Stimulated activated CD4-positive, alpha-beta T cell treated with anti-CD3 and anti-CD28 coated beads, Interleukin-1b, Interleukin-23, amount 100 ng/mL, for 4 hours (primary cell): ENCODE data around the gene EXO1.
"Not testable (repeated sequence)": the region's sequence is repeated elsewhere in the genome, so short reads cannot be mapped to it uniquely, and the experiment has no call there.

Experiments
- DNase-seq, 2 donors: peaks; one replicate each; pipeline ENCODE4 v3.0.0-alpha.2; 2020; ENCODE audit warnings: low read depth in 2 of 2

The EXO1 gene

DNA sequence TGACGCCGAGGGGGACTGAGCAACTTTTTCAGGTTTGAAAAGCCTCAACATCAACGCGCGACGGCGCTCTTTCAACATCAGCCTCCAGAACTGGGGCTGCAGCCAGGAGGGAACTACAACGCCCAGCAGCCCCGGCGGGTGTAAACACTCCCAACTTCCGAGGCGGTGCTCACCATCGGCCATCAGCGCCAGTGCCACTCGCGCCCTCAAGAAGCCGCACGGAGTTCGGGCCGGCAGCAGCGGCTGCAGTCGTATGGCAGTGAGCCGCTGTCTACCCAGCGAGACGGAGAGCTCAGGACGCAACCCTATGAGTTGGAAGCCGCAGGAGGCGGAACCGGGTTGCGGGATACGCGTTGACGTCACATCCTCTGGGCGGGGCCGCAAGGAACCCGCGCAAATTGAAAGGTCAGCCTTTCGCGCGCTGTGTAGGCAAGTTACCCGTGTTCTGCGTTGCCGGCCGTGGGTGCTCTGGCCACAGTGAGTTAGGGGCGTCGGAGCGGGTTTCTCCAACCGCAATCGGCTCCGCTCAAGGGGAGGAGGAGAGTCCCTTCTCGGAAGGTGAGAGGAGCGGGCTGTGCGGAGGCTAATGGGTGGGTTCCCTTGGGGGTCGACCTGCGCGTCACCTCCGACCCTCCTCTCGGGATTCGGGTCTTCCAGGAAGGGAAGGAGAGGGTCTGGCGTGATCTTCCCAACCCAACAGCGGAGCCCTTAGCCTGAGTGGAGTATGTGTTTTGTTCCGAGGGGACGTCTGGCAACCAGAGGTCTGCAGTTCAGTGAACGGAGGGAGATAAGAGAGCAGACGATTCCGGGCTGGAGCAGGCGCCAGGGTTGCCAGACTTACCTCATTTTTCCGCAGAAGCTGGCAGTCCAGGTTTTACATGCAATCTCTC, at the start of gene EXO1:
TSS of gene EXO1 (plus strand) at position 409 of the 890 bp plus-strand sequence. CDS start 2,222 bp downstream, outside the sequence.
- peak; percentile 73 to 79 for DNase-seq

DNA sequence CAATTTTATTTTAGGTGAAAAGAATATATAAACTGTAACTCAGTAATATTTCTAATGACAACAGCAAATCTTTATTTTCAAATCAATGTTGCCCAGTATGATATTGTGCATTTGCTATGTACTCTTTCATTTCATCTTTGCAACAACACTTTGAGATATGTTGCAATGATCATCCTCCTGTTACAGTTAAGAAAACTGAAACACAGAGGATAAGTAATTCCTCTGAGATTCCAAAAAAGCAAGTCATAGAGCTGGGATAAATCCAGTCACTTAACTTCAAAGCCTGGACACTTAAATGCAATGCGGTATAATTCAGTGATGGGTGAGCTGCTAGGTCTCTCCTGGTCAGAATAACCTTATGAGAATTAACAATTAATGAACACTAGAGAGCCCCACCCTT, 48.6 kb upstream of the EXO1 start:
- DNase-seq = no peak

DNA sequence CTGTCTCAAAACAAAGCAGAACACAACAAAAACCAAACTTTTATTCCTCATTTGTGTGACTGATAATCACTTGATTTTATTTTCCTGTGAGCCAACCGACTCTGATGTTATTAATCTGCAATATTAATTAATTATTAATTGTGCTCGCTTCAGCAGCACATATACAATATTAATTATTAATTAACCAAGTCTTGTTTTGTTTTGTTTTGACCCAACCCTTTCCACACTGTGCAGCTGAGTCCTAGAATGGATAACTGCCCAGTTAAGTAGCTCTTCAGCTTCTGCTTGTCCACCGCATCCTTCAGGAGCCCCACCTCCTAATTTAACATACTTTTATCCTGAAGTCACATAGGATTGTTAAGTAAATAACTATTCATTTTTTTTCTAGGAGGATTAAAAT, 47.4 kb upstream of the EXO1 start:
- no peak for DNase-seq

DNA sequence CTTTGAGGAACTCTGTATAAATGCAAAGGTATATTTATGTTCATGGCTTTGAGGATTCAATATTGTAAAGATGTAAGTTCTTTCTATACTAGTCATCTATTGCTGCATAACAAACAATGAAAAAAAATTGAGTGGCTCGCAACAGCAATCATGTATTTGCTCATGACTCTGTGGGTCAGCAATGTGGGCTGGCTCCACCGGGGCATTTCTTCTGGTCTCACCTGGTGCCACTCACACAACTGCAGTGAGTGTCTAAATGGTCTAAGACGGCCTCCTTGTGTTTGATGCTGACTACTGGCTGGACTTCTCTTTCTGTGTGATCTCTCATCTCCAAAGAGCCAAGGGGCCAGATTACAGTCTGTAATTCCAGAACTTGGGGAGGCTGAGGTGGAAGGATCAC, 45.1 kb upstream of the EXO1 start:
- DNase-seq = no peak

DNA sequence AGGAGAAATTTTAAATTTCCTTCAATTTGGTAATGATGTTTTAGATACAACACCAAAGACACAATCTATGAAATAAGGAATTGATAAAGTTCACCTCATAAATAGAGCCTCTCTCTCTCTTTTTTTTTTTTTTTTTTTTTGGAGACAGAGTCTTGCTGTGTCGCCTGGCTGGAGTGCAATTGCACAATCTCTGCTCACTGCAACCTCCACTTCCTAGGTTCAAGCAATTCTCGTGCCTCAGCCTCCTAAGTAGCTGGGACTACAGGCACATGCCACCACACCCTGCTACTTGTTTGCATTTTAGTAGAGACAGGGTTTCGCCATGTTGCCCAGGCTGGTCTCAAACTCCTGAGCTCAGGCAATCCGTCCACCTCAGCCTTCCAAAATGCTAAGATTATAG, 43.3 kb upstream of the EXO1 start:
- DNase-seq = not testable (repeated sequence)

DNA sequence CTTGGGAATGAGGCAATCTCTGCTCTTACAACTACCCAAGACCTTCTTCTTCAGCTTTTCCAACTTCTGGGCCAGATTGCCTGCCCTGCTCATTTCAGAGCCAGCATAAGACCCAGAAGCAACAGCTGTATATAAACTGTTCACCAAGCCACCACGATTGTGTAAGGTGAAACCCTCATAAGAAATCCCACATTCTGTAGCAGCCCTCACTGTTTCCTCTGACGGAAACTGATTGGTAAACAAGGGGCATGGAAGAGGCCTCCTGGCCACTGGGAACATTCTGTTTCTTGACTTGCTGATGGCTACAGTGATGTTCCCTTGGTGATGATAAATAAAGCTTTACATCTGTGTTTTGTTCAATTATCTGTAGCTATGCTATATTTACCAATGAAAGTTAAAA, 39.7 kb upstream of the EXO1 start:
- no peak for DNase-seq

DNA sequence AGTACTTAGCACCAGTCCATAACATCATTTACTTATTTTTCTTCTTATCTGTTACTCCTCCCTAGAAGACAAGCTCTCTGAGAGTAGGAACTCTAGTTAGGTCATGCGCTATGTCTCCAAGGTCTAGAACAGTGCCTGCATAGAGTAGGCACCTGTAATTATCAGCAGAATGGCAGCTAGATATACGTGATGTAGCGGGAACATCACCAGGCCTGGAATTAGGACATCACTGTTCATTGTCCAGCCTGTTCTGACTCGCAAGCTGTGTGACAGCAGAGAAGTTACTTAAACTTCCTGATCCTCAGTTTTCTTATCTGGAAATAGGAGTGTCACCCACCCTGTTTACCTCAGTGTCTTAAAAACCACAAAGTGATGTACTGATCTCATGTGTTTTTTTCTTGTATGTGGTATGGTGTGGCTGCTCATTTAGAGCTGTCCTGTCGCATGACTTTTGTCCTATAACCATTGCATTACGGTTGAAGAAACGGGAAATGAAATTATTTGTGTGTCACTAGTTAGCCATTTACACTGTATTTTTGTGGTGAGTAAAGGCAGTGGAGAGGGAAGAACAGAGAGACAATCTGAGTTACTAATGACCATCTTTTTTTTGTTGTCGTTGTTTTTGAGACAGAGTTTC, 37.1 kb upstream of the EXO1 start:
- DNase-seq = no peak

DNA sequence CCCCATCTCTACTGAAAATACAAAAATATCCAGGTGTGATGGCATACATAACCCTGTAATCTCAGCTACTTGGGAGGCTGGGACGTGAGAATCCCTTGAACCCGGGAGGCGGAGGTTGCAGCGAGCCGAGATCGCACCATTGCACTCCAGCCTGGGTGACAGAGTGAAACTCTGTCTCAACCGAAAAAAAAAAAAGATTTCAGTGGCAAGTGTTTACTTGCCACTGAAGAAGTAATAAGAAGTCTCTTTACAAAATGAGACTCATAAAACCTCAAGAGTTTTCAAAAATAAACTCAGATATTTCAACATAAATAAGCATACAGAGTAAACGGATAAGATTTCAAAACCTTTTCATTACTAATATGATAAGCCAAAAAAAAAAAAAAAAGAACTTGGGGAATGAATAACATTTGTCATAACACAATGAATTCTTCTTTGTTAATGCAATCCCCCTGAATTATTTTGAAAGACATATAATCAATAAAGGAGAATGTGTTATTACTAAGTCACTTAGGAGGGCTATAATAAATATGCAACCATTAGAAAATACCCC, 34.2 kb upstream of the EXO1 start:
- no peak for DNase-seq

DNA sequence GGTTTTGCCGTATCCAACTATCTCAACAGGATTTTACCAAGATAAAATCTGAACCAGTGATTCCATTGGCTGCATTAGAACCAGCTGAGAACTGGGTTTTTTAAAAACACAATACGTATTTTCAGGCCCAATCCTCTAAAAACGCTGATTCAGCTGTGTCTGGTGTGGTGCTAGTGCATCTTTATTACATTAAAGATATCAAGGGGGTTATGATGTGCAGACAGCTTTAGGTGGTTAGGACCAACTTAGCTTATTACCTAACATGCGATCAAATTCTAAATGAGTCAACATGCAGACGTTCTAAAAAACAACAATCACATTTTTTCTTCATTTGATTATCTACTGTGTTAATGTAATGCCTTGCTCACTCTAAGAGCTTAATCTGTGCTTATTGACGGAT, 32.0 kb upstream of the EXO1 start:
- DNase-seq = no peak

DNA sequence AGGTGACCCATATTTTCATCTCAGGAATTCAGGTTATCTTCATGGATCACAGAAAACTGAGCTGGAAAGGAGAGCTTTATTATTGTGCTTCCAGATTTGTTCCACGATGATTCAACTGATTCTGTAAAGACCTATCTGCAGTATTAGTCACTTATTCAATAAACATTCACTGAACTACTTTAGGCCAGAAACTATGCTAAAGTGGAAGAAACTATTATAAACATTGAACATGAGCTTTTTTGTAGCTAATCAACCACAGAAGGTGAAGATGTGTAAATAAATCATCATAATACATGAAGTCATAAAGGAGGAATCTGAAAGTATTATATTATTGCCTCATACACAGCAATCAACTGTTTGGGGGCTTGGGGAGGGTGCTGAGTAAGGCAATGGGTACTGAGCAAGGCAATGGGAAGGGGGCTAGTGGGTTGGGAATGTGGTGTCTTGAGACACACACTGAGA, 30.6 kb upstream of the EXO1 start:
- DNase-seq = no peak

DNA sequence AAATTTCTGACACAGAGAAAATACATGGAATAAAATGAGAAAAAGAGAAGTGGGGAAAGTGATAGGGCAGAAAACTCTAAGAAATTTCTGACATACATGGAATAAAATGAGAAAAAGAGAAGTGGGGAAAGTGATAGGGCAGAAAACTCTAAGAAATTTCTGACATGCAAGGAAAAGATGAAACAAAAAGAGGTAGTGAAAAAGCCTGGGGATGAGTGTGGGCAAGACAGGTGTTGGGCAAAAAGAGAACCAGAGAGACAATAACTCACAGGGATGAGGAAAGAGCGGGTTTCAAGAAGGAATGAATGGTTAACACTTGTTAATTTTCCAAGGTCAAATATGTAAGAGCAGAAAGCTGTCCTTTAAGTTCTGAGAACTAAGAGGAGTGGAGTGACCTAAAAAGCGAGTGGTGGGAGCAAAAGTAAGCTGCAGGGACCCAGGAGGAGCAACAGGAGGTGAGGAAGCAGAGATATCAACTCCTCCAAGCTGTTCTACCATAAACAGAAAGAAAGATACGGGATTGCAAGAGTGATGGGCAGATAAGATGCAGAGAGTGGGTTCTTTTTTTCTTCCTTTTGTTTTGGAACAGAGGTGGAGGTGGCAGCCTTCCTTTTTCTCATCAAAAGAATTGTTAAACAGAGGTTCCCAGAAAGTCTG, 29.9 kb upstream of the EXO1 start:
- DNase-seq = no peak

DNA sequence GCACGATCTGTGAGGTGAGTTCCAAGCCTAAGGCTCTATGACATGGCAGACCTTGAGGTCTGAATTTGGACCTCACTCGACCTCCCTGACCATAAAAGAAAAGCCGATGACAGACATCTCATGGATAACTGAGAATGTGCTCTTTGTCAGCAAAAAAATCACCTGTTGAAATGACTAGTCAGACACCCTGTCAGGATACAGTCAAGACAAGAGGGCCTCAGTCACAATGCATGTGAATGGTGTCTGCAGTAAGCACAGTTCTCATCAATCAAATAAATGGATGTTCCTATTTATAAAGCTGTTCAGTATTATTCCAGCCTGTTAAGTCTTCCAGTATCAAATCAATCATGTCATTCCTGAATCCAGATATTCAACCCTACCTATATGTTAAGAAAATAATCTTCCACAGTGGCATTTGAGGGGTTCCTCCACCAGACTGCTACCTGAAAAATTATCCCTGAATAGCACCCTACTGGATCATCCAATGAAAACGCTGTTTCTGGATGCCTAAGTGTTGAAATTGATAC, 28.6 kb upstream of the EXO1 start:
- no peak for DNase-seq

DNA sequence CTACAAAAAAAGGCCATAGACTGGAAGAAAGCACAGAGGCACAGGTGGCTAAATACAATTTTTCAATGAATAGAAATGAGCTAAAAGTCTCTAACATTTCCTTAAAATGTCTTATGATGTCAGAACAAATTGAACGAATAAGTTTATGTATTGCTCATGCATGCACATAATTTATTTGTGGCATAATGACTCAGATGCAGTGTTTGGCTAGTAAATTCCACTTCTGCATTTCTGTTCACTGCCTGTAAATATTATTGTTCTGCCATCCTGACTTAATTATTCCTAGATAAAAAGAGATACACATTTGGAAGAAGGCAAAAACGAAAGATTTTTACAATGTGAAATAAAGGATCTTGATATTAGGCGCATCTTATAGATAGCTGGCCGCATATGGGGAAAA, 26.6 kb upstream of the EXO1 start:
- DNase-seq = no peak

DNA sequence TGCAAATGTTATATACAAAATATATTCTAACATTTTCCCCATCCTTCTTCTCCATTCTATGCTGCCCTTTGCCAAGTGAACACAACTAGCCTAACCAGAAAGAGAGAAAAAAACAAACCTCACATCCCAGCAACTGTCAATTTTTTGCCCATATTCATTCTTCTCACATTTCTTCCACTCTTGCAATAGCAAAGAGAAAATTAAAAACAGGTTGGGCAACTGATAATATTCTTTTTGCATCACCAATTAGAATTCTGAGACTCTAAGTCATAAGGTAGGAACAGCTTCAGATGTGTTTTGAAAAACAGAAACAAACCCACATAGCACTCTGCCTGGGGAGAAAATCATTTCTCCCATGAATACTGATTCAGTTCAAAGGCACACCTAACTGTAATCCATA, 25.2 kb upstream of the EXO1 start:
- DNase-seq = no peak

DNA sequence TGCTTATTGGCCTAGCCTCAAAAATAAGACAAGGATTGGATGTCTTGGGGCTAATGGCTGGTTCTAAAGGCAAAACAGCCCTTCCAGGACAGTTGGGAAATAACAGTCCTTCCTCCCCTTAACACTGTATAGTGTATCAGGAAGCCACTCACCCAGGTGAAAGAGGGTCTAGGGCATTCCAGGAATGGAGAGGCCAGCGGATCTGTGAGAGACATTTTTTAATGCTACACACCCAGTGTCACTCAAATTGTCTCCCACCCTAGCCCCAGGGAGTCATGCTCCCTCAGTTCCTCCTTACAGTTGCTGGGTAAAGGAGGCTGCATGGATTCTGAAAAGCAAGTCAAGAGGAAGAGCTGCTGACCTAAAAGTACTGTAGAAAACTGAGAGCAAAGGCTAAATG, 24.1 kb upstream of the EXO1 start:
- DNase-seq = no peak

DNA sequence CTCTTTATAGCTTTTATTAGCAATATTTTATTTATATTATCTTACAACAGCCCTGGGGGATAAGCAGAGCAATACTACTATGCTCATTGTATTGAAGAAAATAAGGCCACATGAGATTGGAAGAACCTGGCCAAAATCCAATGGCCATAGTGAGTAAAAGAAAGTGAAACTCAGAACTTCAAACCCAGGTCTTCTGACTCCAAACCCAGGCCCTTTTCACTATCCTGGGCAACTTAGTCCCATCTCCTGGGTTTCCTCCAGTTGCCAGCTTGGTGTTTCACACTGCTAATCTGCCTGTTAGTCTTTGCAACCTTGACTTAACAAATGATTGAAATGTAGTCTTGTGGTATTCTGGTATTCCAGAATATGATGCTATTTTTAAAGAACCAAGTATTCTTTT, 22.4 kb upstream of the EXO1 start:
- DNase-seq = no peak

DNA sequence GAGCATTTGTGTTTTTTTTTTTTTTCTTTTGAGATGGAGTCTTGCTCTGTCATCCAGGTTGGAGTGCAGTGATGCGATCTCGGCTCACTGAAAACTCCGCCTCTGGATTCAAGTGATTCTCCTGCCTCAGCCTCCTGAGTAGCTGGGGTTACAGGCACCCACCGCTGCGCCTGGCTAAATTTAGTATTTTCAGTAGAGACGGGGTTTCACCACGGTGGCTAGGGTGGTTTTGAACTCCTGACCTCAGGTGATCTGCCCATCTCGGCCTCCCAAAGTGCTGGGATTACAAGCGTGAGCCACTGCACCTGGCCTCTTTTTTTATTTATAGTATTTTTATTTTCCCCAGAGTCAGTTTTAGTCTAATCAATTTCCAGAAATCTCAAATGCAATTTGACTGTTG, 21.4 kb upstream of the EXO1 start:
- DNase-seq = not testable (repeated sequence)

DNA sequence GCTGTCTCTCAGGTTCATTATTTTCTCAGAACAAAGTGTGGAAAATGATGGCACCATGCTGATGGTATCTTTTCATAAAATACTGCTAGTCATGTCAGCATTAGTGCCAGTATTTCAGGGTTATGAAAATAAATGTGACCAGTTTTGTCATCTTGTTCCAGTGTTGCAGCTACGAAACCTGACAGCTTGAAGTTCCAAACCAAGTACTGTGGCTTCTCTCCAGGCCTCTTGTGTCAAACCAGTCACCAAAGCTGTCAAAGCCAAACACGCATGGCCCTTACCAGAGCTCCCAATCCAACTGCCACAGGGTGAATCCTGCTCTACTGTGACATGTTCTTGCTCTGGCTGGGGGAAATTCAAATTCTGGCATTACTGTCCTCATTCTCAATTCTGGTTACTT, 20.7 kb upstream of the EXO1 start:
- DNase-seq = no peak

DNA sequence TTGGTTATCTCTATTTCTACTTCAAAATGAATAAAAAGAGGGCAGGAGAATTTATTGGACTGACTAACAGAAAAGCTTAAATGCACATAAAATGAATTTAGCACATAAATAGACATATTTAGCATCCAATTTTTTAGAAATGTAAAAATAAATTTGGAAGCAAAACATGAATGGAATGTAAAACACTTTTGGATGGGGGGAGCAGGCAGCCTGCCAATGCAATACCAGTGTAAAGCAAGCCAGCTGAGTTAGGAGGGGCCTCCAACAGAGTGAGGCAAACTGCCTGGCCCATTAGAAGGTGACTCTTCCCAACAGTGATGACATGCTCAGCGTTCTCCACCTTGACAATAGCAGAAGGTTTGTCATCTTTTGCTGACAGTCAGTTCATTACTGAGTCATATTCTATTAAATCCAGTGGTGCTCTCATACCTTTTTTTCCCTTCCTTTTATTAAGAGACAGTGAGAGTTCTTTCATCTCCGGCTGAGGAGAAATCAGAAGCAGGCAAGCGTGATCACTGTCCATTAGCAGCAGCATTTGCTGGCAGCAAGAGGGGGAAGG, 19.5 kb upstream of the EXO1 start:
- no peak for DNase-seq

DNA sequence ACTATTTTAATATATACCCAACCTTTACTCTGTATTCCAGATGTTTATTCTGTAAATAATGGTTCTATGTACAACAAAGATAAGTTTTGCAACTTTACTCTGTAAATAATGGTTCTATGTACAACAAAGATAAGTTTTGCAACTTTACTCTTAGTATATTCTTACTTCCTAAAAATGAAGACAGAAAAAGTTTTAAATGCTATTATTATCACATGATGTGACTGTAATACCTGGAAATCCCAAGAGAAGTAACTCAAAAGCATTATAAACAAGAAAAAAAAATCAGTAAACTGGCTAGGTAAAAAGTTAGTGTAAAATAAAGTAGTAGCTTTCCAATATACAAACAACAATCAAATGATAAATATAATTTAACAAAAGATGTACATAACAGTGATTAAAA, 18.5 kb upstream of the EXO1 start:
- DNase-seq = no peak

DNA sequence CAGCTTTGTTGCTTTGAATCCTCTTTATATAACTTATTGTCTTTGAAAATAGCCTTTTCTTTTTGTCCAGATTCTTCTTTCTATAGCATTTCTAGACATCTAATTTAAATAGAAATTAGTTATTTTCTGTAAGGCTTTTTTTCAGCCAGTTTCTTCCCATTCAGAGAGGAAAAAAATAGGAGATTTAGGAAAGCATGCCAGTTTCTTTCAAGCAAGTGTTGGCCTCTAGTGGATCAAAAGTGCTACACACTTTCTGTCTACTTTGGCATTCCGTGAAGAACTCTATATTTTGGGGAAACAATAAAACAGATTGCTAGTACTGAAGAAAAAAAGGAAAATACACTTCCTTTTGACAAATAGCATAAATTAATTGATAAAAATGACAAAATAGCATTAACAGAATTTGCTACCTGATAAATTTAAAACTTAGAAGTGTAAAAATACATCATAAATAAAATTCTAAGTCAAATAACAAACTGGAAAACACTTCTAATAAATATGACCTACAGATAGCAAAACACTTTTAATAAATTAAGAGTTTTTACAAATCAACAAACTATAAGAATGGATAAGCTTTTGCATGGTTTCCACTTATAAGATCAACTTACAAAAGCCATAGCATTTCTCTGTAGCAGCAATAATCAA, 13.1 kb upstream of the EXO1 start:
- no peak for DNase-seq
